Omental fat pad (tissue), 4 donors: ENCODE data around the gene FBXO24. TPM values are rescaled to one million over a fixed set of nuclear protein-coding genes. Genes with fewer than 3 reads are reported as not detected.

Experiments
- ATAC-seq: fragments of 150-250 bp; one replicate; pipeline ENCODE4 v1.9.1; 2016; ENCODE audit warnings: mild to moderate bottlenecking, moderate library complexity; ENCODE audit not compliant: low FRiP score
- DNase-seq: peaks from one replicate; pipeline ENCODE4 v3.0.0-alpha.2; 2019; ENCODE audit warnings: low spot score
- CTCF ChIP-seq, 3 donors: fragments of 450-650 bp; IDR thresholded peaks; one replicate each; pipeline ENCODE4 v1.5.1; 2016 to 2017; ENCODE audit warnings: antibody characterized with exemption in 3 of 3, mild to moderate bottlenecking in 3 of 3, moderate library complexity in 2 of 3
- total RNA-seq, 4 donors: library from RNA; depleted of rRNA; stranded (reverse); fragments of >200 nt; gene quantifications; one replicate each; pipeline ENCODE4 v1.1.0, GENCODE V29; 2016

The FBXO24 gene
- total RNA-seq, 4 donors from 2014 or later, result 0.36 TPM; not detected in 3

- no peak for DNase-seq
Measured at GRCh38 chr7:100599911-100600729, 14.0 kb downstream of the FBXO24 start.

GRCh38 chr7:100600730-100601038 is 14.6 kb downstream of the FBXO24 start:
- DNase-seq (no peak), ATAC-seq (no peak)
- no peak for TF ChIP-seq CTCF (IDR thresholded peaks at IDR 0.05)

More at GRCh38 chr7:100599911-100600729, 14.0 kb downstream of the FBXO24 start:
- no peak for TF ChIP-seq CTCF (IDR thresholded peaks at IDR 0.05)
- ATAC-seq, result no peak

- no peak for ATAC-seq
- TF ChIP-seq CTCF (IDR thresholded peaks at IDR 0.05), result no peak
- no peak for DNase-seq
Measured at GRCh38 chr7:100602889-100603725, 17.0 kb downstream of the FBXO24 start.

DNA sequence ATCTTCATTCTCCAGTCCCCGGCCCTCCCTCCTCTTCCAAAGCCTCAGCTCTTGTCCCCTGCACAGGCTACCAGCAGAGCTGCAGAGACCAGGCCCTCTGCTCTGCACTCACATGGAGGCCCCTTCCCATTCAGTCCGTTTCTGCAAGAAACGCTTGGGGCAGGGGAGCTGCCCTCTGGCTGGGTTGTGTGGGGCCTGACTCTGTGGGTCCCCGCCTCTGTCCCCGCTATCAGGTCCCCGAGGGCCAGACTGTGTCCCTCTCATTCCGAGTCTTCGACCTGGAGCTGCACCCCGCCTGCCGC is 17.5 kb downstream of the FBXO24 start:
- ATAC-seq (peak; percentile 6), DNase-seq (no peak)
- no peak for TF ChIP-seq CTCF (IDR thresholded peaks at IDR 0.05)

DNA sequence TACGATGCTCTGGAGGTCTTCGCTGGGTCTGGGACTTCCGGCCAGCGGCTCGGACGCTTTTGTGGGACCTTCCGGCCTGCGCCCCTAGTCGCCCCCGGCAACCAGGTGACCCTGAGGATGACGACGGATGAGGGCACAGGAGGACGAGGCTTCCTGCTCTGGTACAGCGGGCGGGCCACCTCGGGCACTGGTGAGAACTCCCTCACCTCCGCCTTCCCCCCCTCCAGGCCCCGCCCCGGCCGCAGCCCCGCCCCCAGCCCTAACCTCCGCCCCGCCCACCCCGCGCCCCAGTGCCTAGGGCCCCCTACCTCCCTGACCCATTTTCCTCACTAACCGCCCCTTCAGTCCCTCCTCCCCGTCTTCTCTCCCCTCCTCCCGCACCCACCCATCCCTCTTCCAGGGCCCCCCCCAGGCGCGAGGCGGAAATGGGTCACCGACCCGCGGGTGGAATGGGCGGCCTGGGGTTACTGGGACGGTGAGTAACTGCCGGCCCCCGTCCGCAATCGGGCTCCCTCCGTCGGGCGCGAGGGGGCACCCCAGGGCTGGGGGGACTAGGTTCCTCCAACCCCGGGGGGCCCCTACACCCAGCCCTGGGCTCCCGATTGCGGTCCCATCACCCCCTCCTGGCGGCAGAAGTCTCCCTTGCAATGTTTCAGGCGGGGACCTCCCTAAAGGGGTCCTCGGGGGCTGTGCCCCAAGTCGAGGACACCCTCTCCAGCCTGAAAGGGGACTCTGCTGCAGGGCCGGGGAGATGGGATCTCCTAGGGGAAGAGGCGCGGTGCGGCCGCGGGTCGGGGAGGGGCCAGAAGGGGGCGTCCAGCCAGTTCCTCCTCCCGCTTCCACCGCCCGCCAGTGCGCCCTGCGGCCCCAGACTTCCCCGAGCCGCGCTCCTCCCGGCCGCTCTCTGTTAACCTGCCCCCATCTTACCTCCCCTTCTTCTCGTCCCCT is 18.2 kb downstream of the FBXO24 start:
- ATAC-seq, result peak; percentile 71
- TF ChIP-seq CTCF (IDR thresholded peaks at IDR 0.05), result peak in 1 of 3 donors; percentile 49
- DNase-seq, result no peak

GRCh38 chr7:100604976-100605911 is 19.1 kb downstream of the FBXO24 start:
- DNase-seq (no peak), ATAC-seq (peak; percentile 18)
- TF ChIP-seq CTCF (IDR thresholded peaks at IDR 0.05), result no peak
